Heart right ventricle (tissue), 16 donors: Measurements from ENCODE around the gene FMNL3. TPM values are rescaled to one million over a fixed set of nuclear protein-coding genes. Genes with fewer than 3 reads are reported as not detected.
A peak's percentile ranks its signal among the peaks of the same experiment; 100 is the strongest.
"Not testable (repeated sequence)": the region's sequence is repeated elsewhere in the genome, so short reads cannot be mapped to it uniquely, and the experiment has no call there.

ENCODE experiments used
- ATAC-seq, 8 donors: fragments of 200-7000 bp; cut with Tn5 transposase; one replicate each; pipeline ENCODE4 v1.9.1; 2020; ENCODE audit warnings: mild to moderate bottlenecking in 8 of 8, moderate library complexity in 8 of 8, moderate number of reproducible peaks in 1 of 8
- DNase-seq, 2 donors: peaks; one replicate each; pipeline ENCODE4 v3.0.0-alpha.2; 2020
- H3K27ac ChIP-seq, 10 donors: fragments of 200-600 bp; sonication (generic) in 2 of 10; one replicate each; pipeline versions ENCODE4 v1.5.0 to v1.8.0; 2020 to 2022; ENCODE audit warnings: mild to moderate bottlenecking in 3 of 10
- H3K27me3 ChIP-seq, 7 donors: fragments of 200-600 bp; one replicate each; pipeline ENCODE4 v1.8.0; 2021 to 2022; ENCODE audit warnings: mild to moderate bottlenecking in 2 of 7
- H3K36me3 ChIP-seq, 9 donors: fragments of 200-600 bp; sonication (generic) in 1 of 9; one replicate each; pipeline versions ENCODE4 v1.5.0 to v1.8.0; 2020 to 2022; ENCODE audit warnings: mild to moderate bottlenecking in 2 of 9
- H3K4me1 ChIP-seq, 9 donors: fragments of 200-600 bp; sonication (generic) in 1 of 9; one replicate each; pipeline versions ENCODE4 v1.5.0 to v1.8.0; 2020 to 2022; ENCODE audit warnings: mild to moderate bottlenecking in 4 of 9
- H3K4me3 ChIP-seq, 10 donors: fragments of 200-600 bp; sonication (generic) in 2 of 10; one replicate each; pipeline versions ENCODE4 v1.5.0 to v1.8.0; 2020 to 2022; ENCODE audit warnings: mild to moderate bottlenecking in 7 of 10, moderate library complexity in 2 of 10
- H3K9me3 ChIP-seq, 11 donors: fragments of 200-600 bp in 10 of 11; sonication (generic) in 2 of 11; one replicate each; pipeline versions ENCODE4 v1.5.0 to v1.8.0; 2013 to 2022; ENCODE audit warnings: mild to moderate bottlenecking in 2 of 11, control low read depth in 1 of 11, moderate library complexity in 1 of 11
- WGBS, 2 donors: extraction: QIAGEN DNeasy Blood & Tissue Kit; methylation state at CpG; one replicate each; pipeline ENCODE4 v1.1.7; 2013; ENCODE audit warnings: inconsistent platforms in 1 of 2; 5-methylcytosine and 5-hydroxymethylcytosine counted together
- intact Hi-C, 10 donors: fragments of 100-400 bp; cut with DNase I; formaldehyde crosslinking; loops; one replicate each; pipeline versions ENCODE4 v1.11.1 to v1.14.2; 2022
- polyA plus RNA-seq, 2 donors: library from polyadenylated mRNA; stranded (reverse); fragments of 200-250 nt; gene quantifications; one replicate each; pipeline ENCODE4 v1.2.3, GENCODE V29; 2013
- total RNA-seq, 10 donors: library from RNA; stranded (reverse); fragmentation: NEBNext Ultra II Directional in 3 of 10; extraction: Animal tissue kit (Norgen Biotek cat#: 25700) in 3 of 10; gene quantifications; one replicate each; pipeline versions ENCODE4 v1.2.1 to v1.2.4, GENCODE V29; 2021 to 2023
- TF ChIP-seq, protein P1 (sequence below), 9 donors: fragments of 200-600 bp; sonication (generic) in 2 of 9; IDR thresholded peaks; one replicate each; pipeline versions ENCODE4 v1.5.0 to v1.8.0; 2021 to 2022; ENCODE audit warnings: antibody characterized with exemption in 9 of 9, mild to moderate bottlenecking in 5 of 9, moderate library complexity in 1 of 9
- donor health status: Arrhythmogenic right ventricular cardiomyopathy.
- donor health status: ischemic (EF 13 %, LVEDD 7.1; RV severe dilation, severe dysfunction).
- donor health status: healthy with polysubstance abuse.
- donor health status: DM: no; HTN: yes; CAD: no.
- donor health status: DM: no; HTN: no; CAD: no.
- donor health status: ischemic (EF 25% LVEDD 6.9; RV normal size, moderate dysfunction).
- donor health status: ischemic (EF 25% LVEDD 5.7; RV mildly dilated, moderate dysfunction).
- donor health status: healthy.
- donor health status: DM: yes; HTN: yes; CAD: no.
- donor health status: Ischemic cardiomyopathy.
- donor health status: ischemic (EF 35%, LVEDD 5.7; RV mildly dilated, moderate dysfunction).
- donor health status: nonischemic (EF 11% LVEDD 7.7; RV severe dilation, severe dysfunction).
- donor health status: DM: yes; HTN: yes; CAD: no.
- donor health status: PGD.
- donor health status: ischemic (EF 29% LVEDD 5.4; RV normal size, mild dysfunction).
- donor health status: nonischemic (EF 23%, LVEDD 6.1; RV moderate dilation, normal function).

Gene FMNL3
- total and polyA plus RNA-seq, 12 donors = 5.7 to 19.6 (median 11.3) TPM

DNA sequence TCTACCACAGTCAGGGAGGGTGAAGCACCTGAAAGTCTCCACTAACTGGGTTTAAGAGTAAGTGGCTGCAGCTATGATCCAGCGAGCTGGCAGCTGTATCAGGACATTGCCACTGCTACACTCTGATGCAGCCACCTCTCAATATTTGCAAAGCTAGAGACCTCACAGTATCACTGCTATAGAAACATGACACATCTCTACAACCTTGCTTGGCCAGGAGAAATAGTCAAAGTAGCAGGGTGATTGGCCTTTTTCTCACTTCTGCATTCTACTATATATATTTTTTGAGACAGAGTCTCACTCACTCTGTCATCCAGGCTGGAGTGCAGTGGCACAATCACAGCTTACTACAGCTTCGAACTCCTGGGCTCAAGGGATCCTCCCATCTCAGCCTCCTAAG lies 9.3 kb upstream of the FMNL3 start:
- WGBS, 2 donors = 73 to 77% methylated on average over 2 of the region's 2 CpGs
- no peak overlapping the region for H3K4me3 ChIP-seq
- intact Hi-C loops = no loop called here
- H3K4me1 ChIP-seq = no peaks in the 10 kb centered on the region
- TF ChIP-seq, protein P1, sequence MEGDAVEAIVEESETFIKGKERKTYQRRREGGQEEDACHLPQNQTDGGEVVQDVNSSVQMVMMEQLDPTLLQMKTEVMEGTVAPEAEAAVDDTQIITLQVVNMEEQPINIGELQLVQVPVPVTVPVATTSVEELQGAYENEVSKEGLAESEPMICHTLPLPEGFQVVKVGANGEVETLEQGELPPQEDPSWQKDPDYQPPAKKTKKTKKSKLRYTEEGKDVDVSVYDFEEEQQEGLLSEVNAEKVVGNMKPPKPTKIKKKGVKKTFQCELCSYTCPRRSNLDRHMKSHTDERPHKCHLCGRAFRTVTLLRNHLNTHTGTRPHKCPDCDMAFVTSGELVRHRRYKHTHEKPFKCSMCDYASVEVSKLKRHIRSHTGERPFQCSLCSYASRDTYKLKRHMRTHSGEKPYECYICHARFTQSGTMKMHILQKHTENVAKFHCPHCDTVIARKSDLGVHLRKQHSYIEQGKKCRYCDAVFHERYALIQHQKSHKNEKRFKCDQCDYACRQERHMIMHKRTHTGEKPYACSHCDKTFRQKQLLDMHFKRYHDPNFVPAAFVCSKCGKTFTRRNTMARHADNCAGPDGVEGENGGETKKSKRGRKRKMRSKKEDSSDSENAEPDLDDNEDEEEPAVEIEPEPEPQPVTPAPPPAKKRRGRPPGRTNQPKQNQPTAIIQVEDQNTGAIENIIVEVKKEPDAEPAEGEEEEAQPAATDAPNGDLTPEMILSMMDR (IDR thresholded peaks at IDR 0.05) = no peak
- H3K9me3 ChIP-seq = no peaks in the 10 kb centered on the region
- H3K27me3 ChIP-seq = peaks cover 0 to 23% (median 7%) of the 10 kb centered on the region in 7 donors
- DNase-seq (no peak), ATAC-seq (no peak)
- H3K27ac ChIP-seq = no peak overlapping the region
- H3K36me3 ChIP-seq = no peaks in the 10 kb centered on the region

DNA sequence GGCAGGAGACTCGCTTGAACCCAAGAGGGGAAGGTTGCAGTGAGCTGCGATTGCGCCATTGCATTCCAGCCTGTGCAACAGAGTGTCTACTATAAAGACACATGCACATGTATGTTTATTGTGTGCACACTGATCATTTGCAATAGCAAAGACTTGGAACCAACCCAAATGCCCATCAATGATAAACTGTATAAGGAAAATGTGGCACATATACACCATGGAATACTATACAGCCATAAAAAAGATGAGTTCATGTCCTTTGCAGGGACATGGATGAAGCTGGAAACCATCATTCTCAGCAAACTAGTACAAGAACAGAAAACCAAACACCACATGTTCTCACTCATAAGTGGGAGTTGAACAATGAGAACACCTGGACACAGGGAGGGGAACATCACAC lies 6.7 kb upstream of the FMNL3 start:
- intact Hi-C loops, ATAC-seq, H3K9me3 ChIP-seq, H3K4me3 ChIP-seq, H3K27ac ChIP-seq, H3K4me1 ChIP-seq, H3K36me3 ChIP-seq, DNase-seq: not testable (repeated sequence)
- 96 to 100% methylated on average over 3 of the region's 3 CpGs for WGBS, 2 donors
- H3K27me3 ChIP-seq = peaks cover 0 to 26% (median 7%) of the 10 kb centered on the region in 7 donors

DNA sequence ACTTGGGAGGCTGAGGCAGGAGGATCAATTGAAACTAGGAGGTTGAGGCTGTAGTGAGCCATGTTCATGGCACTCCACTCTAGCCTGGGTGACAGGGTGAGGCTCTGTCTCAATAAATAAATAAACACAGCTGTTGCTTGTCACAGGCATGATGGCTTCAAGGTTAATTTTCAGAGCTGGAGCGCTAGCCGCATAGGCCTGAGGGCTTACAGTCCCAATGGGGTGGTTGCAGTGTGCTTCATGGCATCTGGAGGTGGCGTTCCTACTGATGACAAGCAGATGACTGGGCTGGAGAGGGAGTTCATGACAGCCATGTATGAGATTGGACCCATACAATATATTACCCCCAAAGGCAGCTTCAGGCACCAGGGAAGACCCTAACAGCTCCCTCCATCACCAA lies 1.6 kb upstream of the FMNL3 start:
- H3K36me3 ChIP-seq = no peaks in the 10 kb centered on the region
- no peaks in the 10 kb centered on the region for H3K9me3 ChIP-seq
- intact Hi-C loops = loop anchor here in 6 of 10 donors (2.0 to 5.0 kb wide), 4 partner anchors 37 to 72 kb away; no protein-coding TSS in a partner anchor
- WGBS, 2 donors = 90 to 97% methylated on average over 3 of the region's 3 CpGs
- DNase-seq (no peak), ATAC-seq (no peak)
- peaks cover 6 to 30% (median 20%) of the 10 kb centered on the region in 9 donors for H3K4me1 ChIP-seq
- TF ChIP-seq, protein P1 (IDR thresholded peaks at IDR 0.05) = no peak
- H3K27ac ChIP-seq = no peak overlapping the region
- H3K4me3 ChIP-seq = no peak overlapping the region
- H3K27me3 ChIP-seq = peaks cover 0 to 17% (median 2%) of the 10 kb centered on the region in 7 donors

DNA sequence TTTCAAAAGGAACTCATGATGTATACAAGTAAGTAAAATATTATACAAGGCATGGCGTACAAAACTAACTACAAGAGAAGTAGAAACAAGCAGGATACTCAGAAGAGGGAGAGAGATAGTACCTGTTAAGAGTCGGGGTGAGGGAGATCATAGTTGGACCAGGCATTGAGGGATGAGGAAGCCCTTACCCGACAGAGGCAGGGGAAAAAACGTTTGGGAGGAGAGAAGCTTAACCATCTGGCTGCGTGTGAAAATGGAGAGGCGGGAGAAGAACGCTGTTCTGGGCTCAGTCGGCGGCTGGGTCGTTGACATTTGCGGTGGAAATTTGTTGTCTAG lies 575 bp upstream of the FMNL3 start:
- intact Hi-C loops = loop anchor here (1.0 to 5.0 kb wide), 8 partner anchors 34 to 71 kb away; no protein-coding TSS in a partner anchor
- Histone ChIP-seq H3K36me3 (no peaks in the 10 kb centered on the region), H3K9me3 (no peaks in the 10 kb centered on the region), H3K4me1 (peaks cover 9 to 41% (median 31%) of the 10 kb centered on the region in 9 donors), H3K27me3 (peaks cover 0 to 8% (median 0%) of the 10 kb centered on the region in 7 donors), H3K27ac (peak overlapping the region in 2 of 10 donors; percentile 98 to 99), H3K4me3 (peak overlapping the region in 5 of 10 donors; percentile 87 to 98 (median 94))
- DNase-seq (no peak), ATAC-seq (peak in 1 of 8 donors; percentile 0)
- 45 to 50% methylated on average over 11 of the region's 11 CpGs for WGBS, 2 donors
- TF ChIP-seq, protein P1 (IDR thresholded peaks at IDR 0.05) = peak in 2 of 9 donors; percentile 5

DNA sequence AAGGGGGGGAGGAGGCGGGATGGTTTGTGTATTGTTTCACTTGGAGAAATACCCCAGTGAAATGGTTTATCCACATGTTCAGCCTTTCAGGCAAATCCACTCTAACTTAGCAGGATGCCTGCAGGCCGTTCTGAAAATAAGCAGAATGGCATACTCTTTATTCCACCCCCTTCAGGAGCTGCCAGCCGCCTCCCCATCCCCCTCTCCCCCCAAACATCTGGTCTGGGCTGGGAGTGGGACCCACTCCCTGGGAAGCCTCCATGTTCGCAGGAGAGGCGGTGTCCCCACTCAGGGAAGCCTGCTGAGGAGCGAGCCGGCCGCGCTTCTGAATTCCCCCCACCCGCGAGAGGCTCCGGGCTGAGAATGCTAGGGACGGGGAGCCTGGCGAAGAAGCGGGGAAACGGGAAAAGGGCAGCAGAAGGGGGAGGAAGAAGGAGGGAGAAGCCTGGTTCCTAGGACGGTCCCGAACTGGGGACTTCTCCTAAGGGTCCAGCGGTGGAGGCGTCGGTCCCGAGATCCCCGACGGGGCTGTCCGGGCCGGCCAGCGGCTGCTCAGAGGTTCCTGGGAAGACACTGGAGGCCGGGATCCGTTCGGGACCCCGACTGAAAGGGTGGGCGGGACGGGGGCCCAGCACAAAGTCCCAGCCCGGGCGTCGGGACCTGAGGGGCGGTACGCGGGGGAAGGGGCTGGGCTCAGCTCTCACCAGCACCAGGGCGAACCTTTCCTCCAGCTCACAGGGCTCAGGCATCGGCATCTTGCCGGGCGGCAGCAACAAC lies 666 bp downstream of the FMNL3 start:
- peaks cover 0 to 5% (median 0%) of the 10 kb centered on the region in 7 donors for H3K27me3 ChIP-seq
- H3K27ac ChIP-seq = peak overlapping the region; percentile 88 to 99 (median 98)
- ATAC-seq (peak; percentile 9 to 30 (median 17)), DNase-seq (peak; percentile 28 to 47)
- no peaks in the 10 kb centered on the region for H3K36me3 ChIP-seq
- peak overlapping the region; percentile 67 to 98 (median 94) for H3K4me3 ChIP-seq
- TF ChIP-seq, protein P1 (IDR thresholded peaks at IDR 0.05) = no peak
- intact Hi-C loops = loop anchor here (1.0 to 5.0 kb wide), 6 partner anchors 33 to 64 kb away; no protein-coding TSS in a partner anchor
- peaks cover 9 to 52% (median 40%) of the 10 kb centered on the region in 9 donors for H3K4me1 ChIP-seq
- WGBS, 2 donors = 5 to 7% methylated on average over 43 of the region's 43 CpGs
- H3K9me3 ChIP-seq = no peaks in the 10 kb centered on the region
